Omental fat pad (tissue), 4 donors: ENCODE measurements around the gene ACTG1. TPM values are rescaled to one million over a fixed set of nuclear protein-coding genes. Genes with fewer than 3 reads are reported as not detected.

ENCODE experiments used
- ATAC-seq: fragments of 150-250 bp; one replicate; pipeline ENCODE4 v1.9.1; 2016; ENCODE audit warnings: mild to moderate bottlenecking, moderate library complexity; ENCODE audit not compliant: low FRiP score
- DNase-seq: peaks from one replicate; pipeline ENCODE4 v3.0.0-alpha.2; 2019; ENCODE audit warnings: low spot score
- total RNA-seq, 4 donors: library from RNA; depleted of rRNA; stranded (reverse); fragments of >200 nt; gene quantifications; one replicate each; pipeline ENCODE4 v1.1.0, GENCODE V29; 2016
- TF ChIP-seq, protein P1 (sequence below), 3 donors: fragments of 450-650 bp; IDR thresholded peaks; one replicate each; pipeline ENCODE4 v1.5.1; 2016 to 2017; ENCODE audit warnings: antibody characterized with exemption in 3 of 3, mild to moderate bottlenecking in 3 of 3, moderate library complexity in 2 of 3

The ACTG1 gene
- total RNA-seq, 4 donors from 2014 or later = 1,930 to 4,437 (median 3,125) TPM

DNA sequence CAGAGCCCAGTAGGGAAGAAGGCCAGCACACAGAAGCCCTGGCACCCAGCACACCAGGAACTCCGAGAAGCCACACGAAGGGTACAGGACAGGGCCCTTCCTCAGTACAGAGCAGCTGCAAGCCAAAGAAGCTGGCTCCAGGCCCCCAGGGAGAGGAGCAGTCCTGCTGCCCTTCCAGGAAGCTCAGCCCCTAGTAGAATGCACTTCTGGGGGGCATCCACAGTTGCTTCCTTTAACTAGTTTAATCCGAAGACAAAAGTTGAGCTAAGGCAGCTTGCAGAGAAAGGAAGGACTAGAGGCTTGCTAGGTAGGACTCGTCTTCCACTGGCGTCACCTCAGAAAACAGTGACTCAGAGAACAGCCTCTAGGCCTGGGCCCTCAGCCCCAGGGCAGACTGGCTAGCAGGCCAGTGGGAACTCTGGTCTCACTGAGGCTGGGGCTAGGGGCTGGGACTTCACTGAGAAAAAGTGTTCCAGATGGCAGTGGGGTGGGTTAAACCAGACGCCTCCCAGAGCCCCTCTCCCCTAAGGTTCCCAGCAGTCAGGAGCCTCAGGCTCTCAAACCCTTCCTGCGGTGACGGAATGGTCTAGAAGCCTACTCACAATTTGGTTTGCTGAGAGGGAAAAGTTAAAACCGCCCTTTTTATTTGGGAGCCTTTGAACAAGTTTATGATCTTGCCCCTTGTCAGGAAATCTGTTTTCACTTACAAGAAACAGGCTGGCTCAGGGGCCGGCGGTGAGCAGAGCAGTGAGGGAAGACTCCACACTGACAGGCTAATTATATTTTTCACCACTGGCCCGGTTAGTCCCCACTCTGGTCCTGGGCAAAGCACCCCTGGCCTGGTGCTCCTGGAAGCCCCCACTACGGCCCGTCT lies 41.4 kb downstream of the ACTG1 start:
- ATAC-seq (no peak), DNase-seq (no peak)
- TF ChIP-seq, protein P1, sequence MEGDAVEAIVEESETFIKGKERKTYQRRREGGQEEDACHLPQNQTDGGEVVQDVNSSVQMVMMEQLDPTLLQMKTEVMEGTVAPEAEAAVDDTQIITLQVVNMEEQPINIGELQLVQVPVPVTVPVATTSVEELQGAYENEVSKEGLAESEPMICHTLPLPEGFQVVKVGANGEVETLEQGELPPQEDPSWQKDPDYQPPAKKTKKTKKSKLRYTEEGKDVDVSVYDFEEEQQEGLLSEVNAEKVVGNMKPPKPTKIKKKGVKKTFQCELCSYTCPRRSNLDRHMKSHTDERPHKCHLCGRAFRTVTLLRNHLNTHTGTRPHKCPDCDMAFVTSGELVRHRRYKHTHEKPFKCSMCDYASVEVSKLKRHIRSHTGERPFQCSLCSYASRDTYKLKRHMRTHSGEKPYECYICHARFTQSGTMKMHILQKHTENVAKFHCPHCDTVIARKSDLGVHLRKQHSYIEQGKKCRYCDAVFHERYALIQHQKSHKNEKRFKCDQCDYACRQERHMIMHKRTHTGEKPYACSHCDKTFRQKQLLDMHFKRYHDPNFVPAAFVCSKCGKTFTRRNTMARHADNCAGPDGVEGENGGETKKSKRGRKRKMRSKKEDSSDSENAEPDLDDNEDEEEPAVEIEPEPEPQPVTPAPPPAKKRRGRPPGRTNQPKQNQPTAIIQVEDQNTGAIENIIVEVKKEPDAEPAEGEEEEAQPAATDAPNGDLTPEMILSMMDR (IDR thresholded peaks at IDR 0.05) = no peak

- no peak for ATAC-seq
- TF ChIP-seq, protein P1 (IDR thresholded peaks at IDR 0.05) = no peak
- no peak for DNase-seq
Observed at GRCh38 chr17:81470270-81470943, 42.2 kb downstream of the ACTG1 start.

DNA sequence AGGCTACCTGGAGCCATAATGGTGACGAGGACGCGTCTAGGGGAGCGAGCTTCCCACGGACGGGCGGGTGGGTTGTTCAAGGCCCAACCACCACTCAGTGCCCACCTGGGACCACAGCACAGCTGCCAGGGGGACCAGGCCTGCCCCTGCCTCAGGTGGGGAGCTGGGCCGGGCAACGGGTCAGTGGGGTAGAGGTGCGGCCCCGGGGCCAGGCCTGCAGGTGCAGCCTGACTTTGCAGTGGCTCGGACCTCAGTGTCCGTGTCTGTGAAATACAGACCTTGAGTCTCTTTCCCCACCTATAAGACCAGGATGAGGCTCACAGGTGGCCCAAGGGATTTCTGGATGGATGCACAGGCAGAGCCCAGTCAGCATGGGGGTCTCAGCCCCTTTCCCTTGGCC lies 43.3 kb downstream of the ACTG1 start:
- DNase-seq = no peak
- ATAC-seq = no peak
- TF ChIP-seq, protein P1 (IDR thresholded peaks at IDR 0.05) = no peak

DNA sequence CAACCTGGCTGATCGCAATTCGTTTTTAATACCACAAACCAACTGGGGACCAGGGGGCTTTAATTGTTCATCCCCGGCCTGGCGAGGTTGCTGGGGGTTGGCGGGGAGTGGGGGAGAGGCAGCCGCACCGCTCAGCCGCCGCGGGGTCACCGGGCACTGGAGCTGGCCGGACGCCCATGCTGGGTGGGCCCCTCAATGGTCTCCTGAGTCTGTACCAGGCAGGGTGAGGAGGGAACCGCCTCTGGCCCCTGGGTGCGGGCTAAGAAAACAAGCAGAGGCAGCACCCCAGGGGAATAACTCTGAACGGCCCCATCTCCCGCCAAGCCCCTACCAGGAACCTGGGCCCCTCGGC lies 43.9 kb downstream of the ACTG1 start:
- DNase-seq = no peak
- no peak for ATAC-seq
- TF ChIP-seq, protein P1 (IDR thresholded peaks at IDR 0.05) = no peak

GRCh38 chr17:81468111-81468769 lies 44.4 kb downstream of the ACTG1 start:
- DNase-seq = no peak
- no peak for ATAC-seq
- TF ChIP-seq, protein P1 (IDR thresholded peaks at IDR 0.05) = no peak

DNA sequence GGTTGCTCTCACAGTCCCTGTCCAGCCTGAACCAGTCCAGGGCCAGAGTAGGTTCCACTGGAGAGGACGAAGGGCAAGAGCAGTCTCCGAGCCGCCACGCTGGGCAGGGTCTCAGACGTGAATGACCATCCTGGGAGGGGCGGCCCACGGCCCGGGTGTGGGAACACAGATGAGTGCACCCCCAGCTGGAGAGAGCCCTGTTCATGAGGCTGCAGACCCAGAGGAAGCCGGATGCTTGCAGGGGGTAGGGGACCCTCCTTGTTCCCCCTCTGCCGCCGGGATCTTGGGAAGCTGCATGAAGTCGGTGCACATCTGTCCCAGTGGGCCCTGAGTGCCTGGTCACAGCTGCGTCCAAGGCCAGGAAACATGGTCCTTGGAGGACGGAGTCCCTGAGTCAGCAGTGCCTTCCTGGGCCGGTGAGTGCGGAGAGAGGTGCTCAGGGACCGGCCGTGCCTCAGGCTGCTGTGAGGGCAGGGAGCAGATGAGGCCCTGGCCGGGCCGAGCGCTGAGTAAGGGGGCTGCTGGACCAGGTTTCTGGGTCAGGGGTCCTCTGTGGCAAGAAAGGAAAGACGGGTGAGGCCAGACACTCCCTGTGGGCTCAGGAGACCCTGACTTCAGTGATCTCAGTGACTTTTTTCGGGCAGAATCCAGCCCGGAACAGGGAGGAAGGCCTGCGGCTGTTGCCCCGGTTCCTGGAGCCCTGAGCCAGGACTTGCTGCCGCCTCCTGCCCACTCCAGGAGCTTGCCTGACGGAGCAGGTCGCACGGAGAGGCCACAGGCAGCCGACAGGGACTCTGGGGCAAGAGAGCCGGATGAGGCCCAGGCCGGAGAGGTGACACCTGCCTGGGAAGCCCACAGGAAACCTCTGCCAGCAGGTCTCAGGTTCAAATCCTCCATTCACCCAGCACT lies 45.8 kb downstream of the ACTG1 start:
- TF ChIP-seq, protein P1 (IDR thresholded peaks at IDR 0.05) = no peak
- ATAC-seq (no peak), DNase-seq (no peak)
